NCI-H1417 (cell line): ENCODE results near the gene SIPA1.

ENCODE experiments used
- DNase-seq, 3 experiments: peaks; one replicate each; lab custom pipeline; 2025; lab: John Stamatoyannopoulos, UW

The SIPA1 gene

DNA sequence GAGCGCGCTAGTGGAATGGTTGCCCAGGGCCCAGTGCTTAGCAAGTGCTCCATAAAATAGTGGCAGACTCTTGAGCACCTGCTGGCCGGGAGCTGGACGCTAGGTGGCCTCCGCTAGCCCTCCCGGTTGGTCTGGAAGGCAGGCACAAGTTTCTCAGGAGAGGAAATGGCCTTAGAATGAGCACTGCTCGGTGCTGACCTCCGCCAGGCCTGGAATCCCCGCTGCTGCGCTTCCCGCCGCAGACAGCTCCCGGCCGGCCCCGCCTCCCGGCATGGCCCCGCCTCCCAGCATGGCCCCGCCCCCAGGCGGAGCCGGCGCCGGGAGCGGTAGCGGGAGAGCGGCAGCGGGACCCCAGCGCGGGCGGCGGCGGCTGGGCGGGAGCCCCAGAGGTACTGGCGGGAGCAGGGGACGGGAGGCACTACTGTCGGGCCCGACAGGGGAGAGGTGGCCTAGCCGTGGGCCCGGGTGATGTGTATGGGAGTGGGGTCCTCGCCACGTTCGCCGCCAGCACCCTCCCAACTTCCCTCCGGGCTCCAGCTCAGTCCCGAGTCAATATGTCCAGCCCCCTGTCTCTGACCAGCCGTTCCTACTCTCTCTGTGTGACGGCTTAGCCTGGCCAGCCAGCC, at the start of gene SIPA1:
TSS of gene SIPA1 (plus strand) at position 308 of the 626 bp plus-strand sequence. CDS start 2,821 bp downstream, outside the sequence.
- DNase-seq = peak; percentile 23 to 86 (median 85)

- DNase-seq = peak in 1 of 3 experiments; percentile 25
Observed at GRCh38 chr11:65588199-65589054, 49.5 kb upstream of the SIPA1 start.

- no peak for DNase-seq
Observed at GRCh38 chr11:65589444-65590239, 48.3 kb upstream of the SIPA1 start.

GRCh38 chr11:65590240-65590738, 47.6 kb upstream of the SIPA1 start:
- DNase-seq = peak; percentile 17 to 51 (median 23)

DNA sequence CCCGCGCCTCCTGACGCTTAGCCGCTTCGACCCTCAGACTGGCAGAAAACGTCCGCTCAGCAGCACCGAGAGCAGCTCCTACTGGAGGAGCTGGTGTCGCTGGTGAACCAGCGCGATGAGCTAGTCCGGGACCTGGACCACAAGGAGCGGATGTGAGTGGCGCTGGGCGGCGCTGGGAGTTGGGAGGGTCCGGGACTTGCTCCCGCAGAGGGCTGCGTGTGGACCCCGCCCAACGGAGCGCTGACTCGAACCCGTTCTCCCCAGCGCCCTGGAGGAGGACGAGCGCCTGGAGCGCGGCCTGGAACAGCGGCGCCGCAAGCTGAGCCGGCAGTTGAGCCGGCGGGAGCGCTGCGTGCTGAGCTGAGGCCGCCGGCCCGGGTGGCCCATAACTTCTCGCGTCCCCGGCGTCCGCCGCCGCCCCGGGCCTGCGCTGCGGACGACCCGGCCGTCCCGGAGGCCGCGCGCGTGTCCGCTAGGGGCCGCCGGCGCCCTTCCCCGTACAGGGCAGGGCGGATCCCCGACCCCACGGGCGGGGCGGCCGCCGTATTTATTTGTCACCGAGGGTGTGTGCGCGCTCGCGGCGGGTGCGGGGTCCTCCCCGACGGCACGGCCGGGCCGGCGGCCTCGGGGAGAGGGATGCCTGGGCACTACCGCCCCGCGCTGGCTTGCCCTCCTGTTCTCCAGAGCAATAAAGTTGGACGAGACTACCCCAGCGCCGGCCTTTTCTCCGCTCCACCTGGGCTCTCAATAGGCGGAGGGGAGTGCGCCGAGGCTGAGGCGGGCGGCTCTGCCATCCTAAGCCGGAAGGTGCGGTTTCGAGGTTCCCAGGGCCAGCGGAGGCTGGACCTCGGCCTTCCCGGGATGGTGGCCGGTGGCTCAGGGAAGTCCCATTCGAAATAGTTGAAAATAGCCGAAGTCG, 45.7 kb upstream of the SIPA1 start:
- DNase-seq = no peak

- peak in 1 of 3 experiments; percentile 47 for DNase-seq
Observed at GRCh38 chr11:65592858-65593517, 44.9 kb upstream of the SIPA1 start.

GRCh38 chr11:65593518-65594414, 44.1 kb upstream of the SIPA1 start:
- peak in 1 of 3 experiments; percentile 26 for DNase-seq

GRCh38 chr11:65595131-65595530, 42.8 kb upstream of the SIPA1 start:
- no peak for DNase-seq

DNA sequence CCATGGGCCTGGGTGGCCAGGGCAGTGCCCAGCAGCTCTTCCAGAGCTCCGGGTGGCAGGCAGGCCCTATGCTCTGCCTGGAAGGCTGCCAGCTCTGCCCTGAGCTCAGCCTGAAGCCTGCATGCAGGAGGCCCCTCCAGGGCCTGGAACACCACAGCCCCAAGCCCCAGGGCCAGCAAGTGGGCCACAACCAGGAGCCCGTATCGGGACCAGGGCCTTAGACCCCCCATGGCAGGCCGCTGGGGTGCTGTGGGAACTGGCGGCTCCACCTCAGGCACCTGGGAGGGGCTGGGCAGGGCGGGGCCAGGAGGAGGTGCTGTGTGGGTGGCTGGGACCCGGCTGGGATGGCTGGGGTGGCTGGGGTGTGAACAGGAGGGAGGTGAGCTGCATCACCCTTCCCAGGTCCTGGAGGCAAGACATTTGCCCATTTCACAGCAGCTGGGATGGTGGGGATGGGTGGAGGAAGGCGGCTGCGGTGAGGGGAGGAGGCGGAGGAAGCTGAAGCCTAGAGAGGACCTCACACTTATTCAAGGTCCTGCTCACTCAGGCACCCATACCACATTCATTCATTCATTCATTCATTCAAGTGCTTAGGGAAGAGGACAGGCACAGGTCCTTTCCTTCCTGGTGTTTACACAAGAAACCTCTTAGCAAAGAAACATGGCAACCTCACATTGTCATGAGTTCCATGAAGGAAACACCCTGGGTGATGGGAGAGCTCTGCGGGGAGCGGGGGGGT, 42.2 kb upstream of the SIPA1 start, which contains the start of gene KCNK7:
TSS of gene KCNK7 (minus strand) at position 258 of the 739 bp plus-strand sequence. CDS start at position 230, 28 bp downstream.
- no peak for DNase-seq

GRCh38 chr11:65596520-65596919, 41.4 kb upstream of the SIPA1 start:
- DNase-seq = no peak

GRCh38 chr11:65598258-65598699, 39.6 kb upstream of the SIPA1 start:
- no peak for DNase-seq

DNA sequence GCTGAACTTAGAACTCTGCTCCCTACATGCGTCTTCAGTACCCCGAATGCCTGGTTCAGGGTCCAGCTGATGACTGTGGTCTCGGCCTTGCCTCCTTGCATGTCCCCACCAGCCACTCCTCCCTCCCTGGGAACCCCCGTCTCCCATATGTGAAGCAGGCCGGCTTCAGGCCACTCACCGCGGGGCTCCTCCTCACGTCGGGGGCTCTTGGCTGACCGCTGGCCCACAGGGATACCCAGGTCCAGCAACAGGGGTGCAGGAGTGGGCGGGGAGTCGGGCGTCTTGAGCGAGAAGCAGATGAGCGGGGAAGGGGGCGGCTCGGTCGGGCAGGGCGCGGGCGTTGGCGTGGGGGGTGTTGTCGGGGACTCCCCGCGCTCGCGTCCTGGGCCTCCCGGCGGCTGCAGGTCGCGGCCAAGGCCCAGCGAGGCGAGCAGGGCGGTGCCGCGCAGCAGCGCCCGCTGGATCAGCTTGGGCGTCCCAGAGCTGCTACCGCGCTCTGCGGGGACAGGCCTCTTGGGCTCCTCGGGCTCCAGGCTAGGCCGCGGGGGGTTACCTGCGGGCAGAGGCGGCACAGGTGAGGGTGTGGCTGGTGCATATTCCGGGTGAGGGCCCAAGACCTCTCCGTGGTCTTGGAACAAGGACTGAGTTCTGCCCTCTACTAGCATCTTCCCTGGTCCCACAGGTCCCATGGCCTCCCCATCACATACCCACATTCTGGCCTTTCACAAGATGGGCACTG, 38.5 kb upstream of the SIPA1 start:
- no peak for DNase-seq

- DNase-seq = no peak
Observed at GRCh38 chr11:65599955-65600246, 38.0 kb upstream of the SIPA1 start.

GRCh38 chr11:65604258-65604657, 33.6 kb upstream of the SIPA1 start:
- no peak for DNase-seq

GRCh38 chr11:65606876-65607613, 30.9 kb upstream of the SIPA1 start:
- DNase-seq = no peak

GRCh38 chr11:65607614-65608426, 30.1 kb upstream of the SIPA1 start:
- DNase-seq = no peak

DNA sequence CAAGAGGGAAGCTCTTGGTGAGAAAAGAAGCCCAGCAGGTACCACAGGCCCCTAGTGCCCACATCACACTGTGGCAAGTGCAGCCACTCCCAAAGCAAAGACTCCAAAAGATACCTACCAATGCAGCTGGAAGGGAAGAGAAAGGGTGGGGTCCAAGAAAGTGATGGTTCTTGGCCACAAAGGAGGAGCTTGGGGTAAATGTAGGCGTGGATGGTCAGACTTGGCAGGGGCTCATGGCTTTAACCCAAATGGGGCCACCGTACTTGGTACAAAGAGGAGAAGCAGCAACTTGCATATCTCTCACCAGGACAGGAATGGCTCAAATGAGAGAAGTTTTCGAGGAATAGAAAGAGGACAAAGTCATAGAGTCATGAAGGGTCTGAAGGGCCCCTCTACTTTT, 28.7 kb upstream of the SIPA1 start:
- no peak for DNase-seq
